BLaER1 (cell line): ENCODE results near the gene SAC3D1.

Experiments used
- H3K27ac ChIP-seq: shearing (Covaris generic); formaldehyde crosslinking; 2 replicates; pipeline ENCODE4 v1.8.1; 2022
- H3K27me3 ChIP-seq: shearing (Covaris generic); formaldehyde crosslinking; 2 replicates; pipeline ENCODE4 v1.8.1; 2022
- H3K36me3 ChIP-seq: shearing (Covaris generic); formaldehyde crosslinking; 2 replicates; pipeline ENCODE4 v1.8.1; 2022
- H3K4me1 ChIP-seq: shearing (Covaris generic); formaldehyde crosslinking; 2 replicates; pipeline ENCODE4 v1.8.1; 2022
- H3K4me2 ChIP-seq: shearing (Covaris generic); formaldehyde crosslinking; 2 replicates; pipeline ENCODE4 v1.8.1; 2022
- H3K4me3 ChIP-seq: shearing (Covaris generic); formaldehyde crosslinking; 2 replicates; pipeline ENCODE4 v1.8.1; 2022
- H3K9ac ChIP-seq: shearing (Covaris generic); formaldehyde crosslinking; 2 replicates; pipeline ENCODE4 v1.8.1; 2022
- H3K9me3 ChIP-seq: shearing (Covaris generic); formaldehyde crosslinking; 2 replicates; pipeline ENCODE4 v1.8.1; 2022
- H4K20me1 ChIP-seq: shearing (Covaris generic); formaldehyde crosslinking; 2 replicates; pipeline ENCODE4 v1.8.1; 2022
- Cebpa-rat ChIP-seq: shearing (Covaris generic); IDR thresholded peaks from 2 replicates; pipeline ENCODE4 v1.8.1; 2022

The SAC3D1 gene

GRCh38 chr11:65026810-65027209 lies 14.2 kb upstream of the SAC3D1 start:
- Histone ChIP-seq H3K9me3 (no peaks in the 10 kb centered on the region), H3K36me3 (peaks cover 13% of the 10 kb centered on the region), H4K20me1 (no peaks in the 10 kb centered on the region), H3K27me3 (no peaks in the 10 kb centered on the region), H3K4me2 (peak overlapping the region; percentile 75), H3K4me3 (peak overlapping the region; percentile 70), H3K4me1 (peaks cover 25% of the 10 kb centered on the region), H3K9ac (no peak overlapping the region), H3K27ac (no peak overlapping the region)
- no peak for TF ChIP-seq Cebpa-rat

DNA sequence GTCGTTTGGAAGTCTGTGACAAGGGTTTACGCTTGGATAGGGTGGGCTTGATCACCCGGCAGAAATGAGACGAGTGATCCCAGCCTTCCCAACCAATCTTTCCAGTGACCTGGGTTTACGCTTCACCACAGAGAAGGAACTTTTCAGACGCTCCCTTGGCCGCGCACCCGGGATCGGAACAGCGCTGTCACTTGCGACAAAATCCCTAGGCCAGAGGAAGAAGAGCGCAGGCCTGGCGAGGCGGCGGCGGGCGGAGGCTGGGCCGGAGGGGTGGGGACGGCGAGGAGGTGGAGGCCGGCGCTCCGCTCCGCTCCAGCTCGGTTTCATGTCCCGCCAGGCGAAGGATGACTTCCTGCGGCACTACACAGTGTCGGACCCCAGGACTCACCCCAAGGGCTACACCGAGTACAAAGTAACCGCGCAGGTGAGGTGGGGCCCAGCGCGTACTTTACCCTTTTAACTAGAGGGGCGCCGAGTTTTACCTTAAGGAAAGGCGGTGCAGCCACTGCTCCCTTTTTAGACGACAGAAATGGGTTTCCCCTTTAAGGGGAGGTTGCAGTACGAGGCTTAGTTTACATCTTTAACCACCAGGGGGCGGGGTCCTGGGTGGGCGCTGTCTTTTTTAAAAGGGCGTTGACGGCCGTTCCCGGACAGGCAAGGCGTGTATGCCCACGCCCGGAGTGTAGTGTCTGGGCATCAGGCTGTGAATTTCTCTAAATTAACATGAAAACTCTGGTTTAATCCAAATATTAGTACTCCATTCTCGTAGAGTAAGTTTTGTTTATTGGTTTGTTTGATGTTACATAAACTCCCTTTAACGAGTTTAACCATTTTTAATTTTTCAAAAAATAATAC lies 13.6 kb upstream of the SAC3D1 start, which contains the start of gene SNX15:
Gene SNX15 (plus strand): TSS at position 227 of the 855 bp plus-strand sequence. CDS start 99 bp downstream, at position 326.
- Histone ChIP-seq H3K9me3 (no peaks in the 10 kb centered on the region), H3K27ac (peak within 1 kb of the TSS; percentile 86), H3K27me3 (no peaks in the 10 kb centered on the region), H3K4me3 (peak within 1 kb of the TSS; percentile 70), H3K4me2 (peak within 1 kb of the TSS; percentile 75), H3K9ac (peak within 1 kb of the TSS; percentile 76), H4K20me1 (no peaks in the 10 kb centered on the region), H3K4me1 (peaks cover 31% of the 10 kb centered on the region), H3K36me3 (peaks cover 13% of the 10 kb centered on the region; the same call in 1 of the 2 replicates)
- no peak for TF ChIP-seq Cebpa-rat

DNA sequence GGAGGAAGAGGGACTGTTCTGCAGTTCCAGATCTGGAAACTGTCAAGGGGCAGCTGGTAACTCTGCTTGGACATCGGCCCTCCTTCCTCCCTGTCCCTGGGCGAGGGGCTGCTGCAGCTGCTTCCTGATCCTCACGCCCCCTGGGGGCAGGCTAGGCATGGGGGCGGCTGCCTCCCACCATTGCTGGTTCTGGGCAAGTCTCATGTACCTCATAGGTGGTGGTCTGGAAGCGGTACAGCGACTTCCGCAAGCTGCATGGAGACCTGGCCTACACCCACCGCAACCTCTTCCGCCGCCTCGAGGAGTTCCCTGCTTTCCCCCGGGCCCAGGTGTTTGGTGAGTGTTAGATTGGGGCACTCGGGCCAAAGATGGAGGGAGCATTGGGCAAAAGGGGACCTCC lies 8.8 kb upstream of the SAC3D1 start:
- Histone ChIP-seq H3K9ac (no peak overlapping the region), H3K36me3 (peaks cover 54% of the 10 kb centered on the region), H4K20me1 (no peaks in the 10 kb centered on the region), H3K27me3 (no peaks in the 10 kb centered on the region), H3K4me1 (peaks cover 25% of the 10 kb centered on the region), H3K4me3 (no peak overlapping the region), H3K4me2 (peak overlapping the region; percentile 30), H3K9me3 (no peaks in the 10 kb centered on the region), H3K27ac (peak overlapping the region; percentile 19; the same call in 1 of the 2 replicates)
- no peak for TF ChIP-seq Cebpa-rat

DNA sequence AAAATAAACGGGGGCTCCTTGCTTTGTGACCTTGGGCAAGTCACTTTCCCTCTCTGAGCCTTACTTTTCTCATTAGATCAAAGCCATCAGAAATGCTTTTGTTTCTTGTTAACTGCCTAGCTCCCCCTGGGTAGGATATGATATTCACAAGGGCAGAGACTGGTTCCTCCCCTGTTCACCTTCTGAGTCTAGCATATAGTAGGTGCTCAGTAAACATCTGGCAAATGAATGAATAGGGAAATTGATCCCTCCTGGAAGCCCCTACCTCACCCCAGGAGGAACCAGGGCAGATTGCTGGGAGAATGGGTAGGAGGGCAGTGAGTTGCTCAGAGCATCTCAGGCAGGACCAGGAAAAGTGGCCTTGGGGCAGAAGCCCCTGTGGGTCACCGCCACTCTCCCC lies 6.6 kb upstream of the SAC3D1 start:
- Histone ChIP-seq H3K36me3 (peaks cover 66% of the 10 kb centered on the region), H3K4me3 (no peak overlapping the region), H3K9ac (no peak overlapping the region), H3K27me3 (no peaks in the 10 kb centered on the region), H3K4me2 (no peak overlapping the region), H3K27ac (no peak overlapping the region), H4K20me1 (no peaks in the 10 kb centered on the region), H3K4me1 (peaks cover 26% of the 10 kb centered on the region), H3K9me3 (no peaks in the 10 kb centered on the region)
- no peak for TF ChIP-seq Cebpa-rat

- H3K4me1 ChIP-seq: peaks cover 37% of the 10 kb centered on the region
- peaks cover 66% of the 10 kb centered on the region for H3K36me3 ChIP-seq
- H3K27me3 ChIP-seq: no peaks in the 10 kb centered on the region
- H3K4me2 ChIP-seq: no peak overlapping the region
- no peak overlapping the region; the same call in 1 of the 2 replicates for H3K9ac ChIP-seq
- TF ChIP-seq Cebpa-rat: no peak
- no peaks in the 10 kb centered on the region for H4K20me1 ChIP-seq
- H3K27ac ChIP-seq: no peak overlapping the region
- no peak overlapping the region for H3K4me3 ChIP-seq
- no peaks in the 10 kb centered on the region for H3K9me3 ChIP-seq
These were observed 5.4 kb upstream of the SAC3D1 start for GRCh38 chr11:65035579-65035978.

DNA sequence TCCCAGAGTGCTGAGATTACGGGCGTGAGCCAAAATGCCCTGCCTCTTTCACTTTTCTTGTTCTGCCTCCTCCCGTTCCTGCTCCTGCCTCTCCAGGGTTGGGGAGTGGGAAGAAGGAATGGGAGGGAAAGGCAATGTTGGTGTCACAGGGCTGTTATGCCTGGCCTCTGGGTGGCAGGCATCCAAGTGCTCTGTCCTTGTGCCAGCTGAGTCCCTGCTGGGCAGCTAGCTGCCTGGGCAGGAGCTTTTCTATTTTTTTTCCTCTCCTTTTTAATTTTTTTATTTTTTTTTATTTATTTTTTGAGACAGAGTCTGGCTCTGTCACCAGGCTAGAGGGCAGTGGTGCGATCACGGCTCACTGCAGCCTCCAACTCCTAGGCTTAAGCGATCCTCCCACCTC lies 4.1 kb upstream of the SAC3D1 start:
- H3K9me3 ChIP-seq: no peaks in the 10 kb centered on the region
- H3K4me1 ChIP-seq: peaks cover 34% of the 10 kb centered on the region
- H3K4me3 ChIP-seq: no peak overlapping the region
- no peaks in the 10 kb centered on the region for H3K27me3 ChIP-seq
- H3K27ac ChIP-seq: no peak overlapping the region
- no peak overlapping the region for H3K9ac ChIP-seq
- H3K4me2 ChIP-seq: no peak overlapping the region
- no peak for TF ChIP-seq Cebpa-rat
- H3K36me3 ChIP-seq: peaks cover 59% of the 10 kb centered on the region
- H4K20me1 ChIP-seq: peaks cover 7% of the 10 kb centered on the region

- peaks cover 55% of the 10 kb centered on the region for H3K36me3 ChIP-seq
- H3K9ac ChIP-seq: peak overlapping the region; percentile 84
- H3K9me3 ChIP-seq: no peaks in the 10 kb centered on the region
- TF ChIP-seq Cebpa-rat: no peak
- H3K27me3 ChIP-seq: no peaks in the 10 kb centered on the region
- peak overlapping the region; percentile 90 for H3K4me2 ChIP-seq
- peak overlapping the region; percentile 90 for H3K4me3 ChIP-seq
- H3K4me1 ChIP-seq: peaks cover 64% of the 10 kb centered on the region
- peak overlapping the region; percentile 85 for H3K27ac ChIP-seq
- peaks cover 39% of the 10 kb centered on the region for H4K20me1 ChIP-seq
These were observed 527 bp upstream of the SAC3D1 start for GRCh38 chr11:65040520-65040846.

DNA sequence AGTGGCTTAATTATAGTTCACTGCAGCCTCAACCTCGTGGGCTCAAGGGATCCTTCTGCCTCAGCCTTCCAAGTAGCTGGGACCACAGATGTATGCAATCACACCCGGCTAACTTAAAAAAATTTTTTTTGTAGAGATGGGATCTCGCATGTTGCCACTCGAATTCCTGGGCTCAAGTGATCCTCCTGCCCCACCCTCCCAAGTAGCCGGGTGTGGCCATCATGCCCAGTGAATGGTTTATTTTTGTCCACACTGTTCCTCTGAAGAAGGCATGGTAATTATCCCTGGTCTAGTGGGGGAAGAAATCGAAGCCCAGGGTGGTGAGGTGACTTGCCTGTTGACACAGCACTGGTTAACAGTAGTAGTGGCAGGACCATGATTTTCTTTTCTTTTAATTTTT lies 1.9 kb downstream of the SAC3D1 start:
- peak overlapping the region; percentile 90 for H3K4me2 ChIP-seq
- H3K27ac ChIP-seq: no peak overlapping the region

DNA sequence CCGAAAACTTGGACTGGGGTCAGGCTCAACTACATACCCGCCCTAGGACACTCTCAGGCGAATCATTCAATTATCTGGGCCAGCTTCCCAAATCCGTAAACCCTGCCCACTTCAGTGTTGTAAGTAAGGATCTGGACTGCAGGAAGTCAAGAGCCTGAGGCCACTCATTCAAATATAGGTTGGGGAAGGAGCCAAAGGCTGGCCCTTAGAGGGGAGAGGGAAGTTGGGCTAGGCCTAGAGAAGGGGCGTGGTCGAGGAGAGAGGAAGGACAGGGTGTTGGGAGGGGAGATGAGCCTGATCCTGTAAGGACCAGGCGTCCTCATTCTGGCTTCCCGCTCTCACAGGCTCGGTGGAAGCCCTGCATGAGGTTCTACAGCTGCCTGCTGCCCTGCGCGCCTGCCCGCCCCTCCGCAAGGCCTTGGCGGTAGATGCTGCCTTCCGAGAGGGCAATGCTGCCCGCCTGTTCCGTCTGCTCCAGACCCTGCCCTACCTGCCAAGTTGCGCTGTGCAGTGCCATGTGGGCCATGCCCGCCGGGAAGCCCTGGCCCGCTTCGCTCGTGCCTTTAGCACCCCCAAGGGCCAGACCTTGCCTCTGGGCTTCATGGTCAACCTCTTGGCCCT lies 3.0 kb downstream of the SAC3D1 start:
- H3K27me3 ChIP-seq: peaks cover 25% of the 10 kb centered on the region
- H3K9me3 ChIP-seq: no peaks in the 10 kb centered on the region
- H3K4me3 ChIP-seq: no peak overlapping the region
- H3K27ac ChIP-seq: no peak overlapping the region
- no peak for TF ChIP-seq Cebpa-rat
- H3K36me3 ChIP-seq: peaks cover 38% of the 10 kb centered on the region
- H3K4me1 ChIP-seq: peaks cover 59% of the 10 kb centered on the region
- no peak overlapping the region for H3K4me2 ChIP-seq
- no peak overlapping the region for H3K9ac ChIP-seq
- peaks cover 60% of the 10 kb centered on the region for H4K20me1 ChIP-seq

More for the DNA sequence above, 1.9 kb downstream of the SAC3D1 start:
- Histone ChIP-seq H3K4me1 (peaks cover 67% of the 10 kb centered on the region), H3K27me3 (peaks cover 18% of the 10 kb centered on the region), H3K36me3 (peaks cover 43% of the 10 kb centered on the region), H4K20me1 (peaks cover 60% of the 10 kb centered on the region), H3K9ac (no peak overlapping the region), H3K9me3 (no peaks in the 10 kb centered on the region), H3K4me3 (no peak overlapping the region)
- TF ChIP-seq Cebpa-rat: no peak

GRCh38 chr11:65045061-65045460 lies 4.1 kb downstream of the SAC3D1 start:
- Histone ChIP-seq H3K27ac (no peak overlapping the region; the same call in 1 of the 2 replicates), H4K20me1 (peaks cover 60% of the 10 kb centered on the region), H3K27me3 (peaks cover 25% of the 10 kb centered on the region), H3K4me1 (peaks cover 48% of the 10 kb centered on the region), H3K9me3 (no peaks in the 10 kb centered on the region), H3K4me2 (peak overlapping the region; percentile 52), H3K9ac (0 out of 2 replicates have a peak overlapping the region, but pooled peaks have one; percentile 19), H3K4me3 (no peak overlapping the region), H3K36me3 (peaks cover 38% of the 10 kb centered on the region)
- TF ChIP-seq Cebpa-rat: no peak
